Stomach (tissue), 4 donors: ENCODE results near the gene EREG.

Experiments
- CTCF ChIP-seq, 7 experiments: fragments of 450-650 bp in 4 of 7; fragments of 200-600 bp in 3 of 7; sonication (generic) in 3 of 7; IDR thresholded peaks; one replicate each; pipeline ENCODE4 v1.5.1; 2016 to 2019; ENCODE audit warnings: antibody characterized with exemption in 7 of 7, control low read depth in 2 of 7, mild to moderate bottlenecking in 1 of 7
- EP300 ChIP-seq: sonication (generic); formaldehyde crosslinking; IDR thresholded peaks from one replicate; pipeline ENCODE4 v1.6.1; 2017; ENCODE audit warnings: antibody characterized with exemption
- POLR2A ChIP-seq, 4 donors: fragments of 450-650 bp; IDR thresholded peaks; one replicate each; pipeline ENCODE4 v1.6.1; 2016; ENCODE audit warnings: antibody characterized with exemption in 4 of 4, control low read depth in 2 of 4, mild to moderate bottlenecking in 1 of 4, moderate library complexity in 1 of 4
- POLR2AphosphoS5 ChIP-seq, 3 donors: sonication (generic); formaldehyde crosslinking; IDR thresholded peaks; one replicate each; pipeline ENCODE4 v1.6.1; 2016; ENCODE audit warnings: antibody characterized with exemption in 3 of 3

DNA sequence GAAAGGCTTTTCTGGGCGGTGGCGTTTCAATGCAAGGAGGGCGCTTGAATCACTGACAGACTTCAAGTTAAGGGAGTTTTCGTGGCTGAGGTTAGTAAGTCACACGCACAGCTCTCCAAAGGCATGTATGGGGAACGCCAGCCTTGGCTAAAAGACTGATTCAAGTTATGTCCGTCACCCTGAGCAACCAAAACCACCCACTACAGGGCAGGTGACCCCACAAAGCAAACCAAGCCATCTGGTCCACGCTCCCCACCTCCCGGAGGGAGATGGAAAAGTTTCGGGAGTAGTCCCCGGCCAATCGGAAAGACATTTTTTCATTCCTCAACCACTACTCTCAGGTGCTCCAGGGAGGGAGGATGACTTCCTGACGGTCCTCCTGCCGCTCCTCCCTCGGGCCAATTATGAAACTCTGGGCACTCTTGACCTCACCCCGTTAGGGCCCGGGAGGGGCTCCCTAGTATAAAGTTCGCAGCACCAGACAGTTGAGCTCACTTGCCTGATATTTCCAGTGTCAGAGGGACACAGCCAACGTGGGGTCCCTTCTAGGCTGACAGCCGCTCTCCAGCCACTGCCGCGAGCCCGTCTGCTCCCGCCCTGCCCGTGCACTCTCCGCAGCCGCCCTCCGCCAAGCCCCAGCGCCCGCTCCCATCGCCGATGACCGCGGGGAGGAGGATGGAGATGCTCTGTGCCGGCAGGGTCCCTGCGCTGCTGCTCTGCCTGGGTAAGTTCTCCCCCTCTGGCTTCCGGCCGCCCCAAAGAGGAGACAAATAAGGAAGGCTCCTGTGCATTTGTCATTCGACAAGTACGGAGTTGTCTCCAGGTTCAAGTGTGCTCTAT lies at the start of gene EREG:
- TF ChIP-seq POLR2A (IDR thresholded peaks at IDR 0.05) (no peak), POLR2AphosphoS5 (IDR thresholded peaks at IDR 0.05) (no peak), CTCF (IDR thresholded peaks at IDR 0.05) (no peak), EP300 (no peak)
